Neutrophil (primary cell): ENCODE measurements around the gene MYBPC2.
"Not testable (repeated sequence)": the region's sequence is repeated elsewhere in the genome, so short reads cannot be mapped to it uniquely, and the experiment has no call there.

Experiments used
- H3K27ac ChIP-seq: fragments of 200-600 bp; sonication (generic); 2 replicates; pipeline ENCODE4 v1.5.1; 2016; ENCODE audit warnings: mild to moderate bottlenecking, moderate library complexity
- H3K27me3 ChIP-seq: fragments of 200-600 bp; sonication (generic); 2 replicates; pipeline ENCODE4 v1.6.0; 2016; ENCODE audit warnings: mild to moderate bottlenecking
- H3K36me3 ChIP-seq: fragments of 200-600 bp; sonication (generic); 2 replicates; pipeline ENCODE4 v1.5.1; 2017
- H3K4me1 ChIP-seq, 2 experiments: fragments of 200-600 bp in 1 of 2; sonication (generic) in 1 of 2; 1 replicate in 1 of 2; 2 replicates in 1 of 2; pipeline versions ENCODE4 v1.5.1 to v1.6.1; 2013 to 2016; ENCODE audit warnings: low read depth in 1 of 2, low read length in 1 of 2, mild to moderate bottlenecking in 1 of 2, moderate library complexity in 1 of 2; ENCODE audit not compliant: control insufficient read depth in 1 of 2, insufficient read depth in 1 of 2
- H3K4me3 ChIP-seq, 2 experiments: fragments of 200-600 bp in 1 of 2; sonication (generic) in 1 of 2; 1 replicate in 1 of 2; 2 replicates in 1 of 2; pipeline ENCODE4 v1.5.1; 2013 to 2016; ENCODE audit warnings: low read depth in 1 of 2, low read length in 1 of 2, mild to moderate bottlenecking in 1 of 2, moderate library complexity in 1 of 2
- H3K9me3 ChIP-seq: fragments of 200-600 bp; sonication (generic); 2 replicates; pipeline ENCODE4 v1.5.1; 2016
- TF ChIP-seq, protein P1 (sequence below): fragments of 200-600 bp; sonication (generic); IDR thresholded peaks from 2 replicates; pipeline ENCODE4 v1.5.1; 2016; ENCODE audit warnings: antibody characterized with exemption

Gene MYBPC2

DNA sequence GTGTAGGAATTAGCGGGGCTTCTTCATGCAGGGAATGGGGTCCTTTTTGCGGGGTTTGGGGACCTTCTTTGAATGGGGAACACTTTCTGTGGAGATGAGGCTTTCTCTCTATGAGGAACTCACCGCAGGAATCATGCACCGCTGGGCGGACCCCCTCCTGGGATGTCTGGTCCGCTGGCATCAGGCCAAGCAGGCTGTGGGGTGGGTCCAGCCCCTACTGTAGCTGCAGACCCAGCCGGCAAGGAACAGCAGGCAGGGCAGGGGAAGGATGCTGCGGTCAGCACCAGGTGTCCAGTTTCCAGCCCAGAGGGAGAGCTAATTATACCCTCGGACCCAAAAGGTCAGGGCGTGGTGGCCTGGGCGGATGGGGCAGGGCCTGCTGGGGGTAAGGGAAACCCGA, 1.8 kb downstream of the MYBPC2 start:
- TF ChIP-seq, protein P1, sequence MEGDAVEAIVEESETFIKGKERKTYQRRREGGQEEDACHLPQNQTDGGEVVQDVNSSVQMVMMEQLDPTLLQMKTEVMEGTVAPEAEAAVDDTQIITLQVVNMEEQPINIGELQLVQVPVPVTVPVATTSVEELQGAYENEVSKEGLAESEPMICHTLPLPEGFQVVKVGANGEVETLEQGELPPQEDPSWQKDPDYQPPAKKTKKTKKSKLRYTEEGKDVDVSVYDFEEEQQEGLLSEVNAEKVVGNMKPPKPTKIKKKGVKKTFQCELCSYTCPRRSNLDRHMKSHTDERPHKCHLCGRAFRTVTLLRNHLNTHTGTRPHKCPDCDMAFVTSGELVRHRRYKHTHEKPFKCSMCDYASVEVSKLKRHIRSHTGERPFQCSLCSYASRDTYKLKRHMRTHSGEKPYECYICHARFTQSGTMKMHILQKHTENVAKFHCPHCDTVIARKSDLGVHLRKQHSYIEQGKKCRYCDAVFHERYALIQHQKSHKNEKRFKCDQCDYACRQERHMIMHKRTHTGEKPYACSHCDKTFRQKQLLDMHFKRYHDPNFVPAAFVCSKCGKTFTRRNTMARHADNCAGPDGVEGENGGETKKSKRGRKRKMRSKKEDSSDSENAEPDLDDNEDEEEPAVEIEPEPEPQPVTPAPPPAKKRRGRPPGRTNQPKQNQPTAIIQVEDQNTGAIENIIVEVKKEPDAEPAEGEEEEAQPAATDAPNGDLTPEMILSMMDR = no peak
- H3K27me3 ChIP-seq = peaks cover 47% of the 10 kb centered on the region
- no peak overlapping the region for H3K4me3 ChIP-seq
- no peak overlapping the region for H3K27ac ChIP-seq
- H3K36me3 ChIP-seq = no peaks in the 10 kb centered on the region
- no peaks in the 10 kb centered on the region for H3K9me3 ChIP-seq
- peaks cover 11 to 18% of the 10 kb centered on the region in 2 experiments for H3K4me1 ChIP-seq

DNA sequence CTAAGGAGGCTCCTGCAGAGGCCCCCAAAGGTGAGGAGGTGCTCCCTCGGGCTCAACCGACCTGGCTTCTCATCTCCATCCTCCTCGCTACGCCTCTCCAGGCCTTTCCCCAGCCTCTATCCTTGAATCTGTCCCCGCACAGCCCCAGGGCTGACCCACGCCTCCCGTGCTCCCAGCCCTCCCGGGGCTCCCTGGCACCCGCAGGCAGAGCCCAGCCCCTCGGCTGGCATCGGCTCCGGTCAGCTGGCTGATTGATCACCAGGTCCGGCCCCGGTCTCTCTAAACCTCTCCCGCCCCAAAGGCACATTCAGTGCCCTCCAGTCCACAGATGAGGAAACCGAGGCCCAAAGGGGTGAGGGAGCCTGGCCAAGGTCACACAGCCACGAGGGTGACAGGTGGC, 2.5 kb downstream of the MYBPC2 start:
- Histone ChIP-seq H3K4me3 (no peak overlapping the region), H3K4me1 (peaks cover 11 to 18% of the 10 kb centered on the region in 2 experiments), H3K9me3 (no peaks in the 10 kb centered on the region), H3K36me3 (no peaks in the 10 kb centered on the region), H3K27me3 (peaks cover 51% of the 10 kb centered on the region), H3K27ac (no peak overlapping the region)
- TF ChIP-seq, protein P1 = no peak

DNA sequence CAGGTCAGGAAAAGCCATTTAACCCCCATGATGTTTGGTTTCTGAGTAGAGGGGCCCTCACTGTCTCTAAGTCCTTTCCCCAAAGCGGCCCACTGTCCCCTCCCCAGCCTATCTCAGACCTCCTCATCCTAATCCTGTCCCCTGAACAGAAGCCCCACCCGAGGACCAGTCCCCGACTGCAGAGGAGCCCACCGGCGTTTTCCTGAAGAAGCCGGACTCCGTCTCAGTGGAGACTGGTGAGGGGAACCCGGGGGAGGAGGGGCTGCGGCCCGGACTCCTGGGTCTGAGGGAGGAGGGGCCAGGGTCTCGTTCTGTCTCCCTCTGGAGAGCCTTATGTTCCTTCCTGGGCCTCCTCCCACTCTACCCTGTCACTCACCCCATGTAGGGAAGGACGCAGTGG, 2.9 kb downstream of the MYBPC2 start:
- Histone ChIP-seq H3K4me1 (peaks cover 11 to 18% of the 10 kb centered on the region in 2 experiments), H3K9me3 (no peaks in the 10 kb centered on the region), H3K36me3 (no peaks in the 10 kb centered on the region), H3K4me3 (no peak overlapping the region), H3K27ac (no peak overlapping the region), H3K27me3 (peaks cover 51% of the 10 kb centered on the region)
- TF ChIP-seq, protein P1 = no peak

DNA sequence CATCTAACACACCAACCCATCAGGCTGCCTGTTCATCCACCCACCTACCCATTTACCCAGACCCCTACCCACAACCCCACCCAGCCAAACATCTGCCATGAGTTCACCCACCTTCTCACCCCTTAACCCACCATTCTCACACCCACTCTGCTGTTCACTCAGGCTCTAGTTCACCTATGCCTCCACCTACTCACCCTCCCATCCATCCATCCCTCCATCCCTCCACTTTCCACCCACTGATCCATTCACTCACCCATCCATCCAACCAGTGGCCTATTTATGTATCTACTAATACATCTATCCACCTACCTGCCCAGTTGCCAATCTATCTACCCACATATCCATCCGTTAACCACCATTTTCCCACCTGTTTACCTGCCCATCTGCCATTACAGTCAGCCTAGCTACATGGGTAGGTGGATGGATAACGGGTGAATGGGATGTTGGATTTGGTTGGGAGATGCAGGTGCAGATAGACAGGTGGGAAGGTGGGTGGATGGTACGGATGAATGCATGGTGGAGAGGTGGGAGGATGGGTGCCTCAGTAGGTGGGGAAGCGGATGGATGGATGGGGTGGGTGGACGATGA, 5.3 kb downstream of the MYBPC2 start:
- Histone ChIP-seq H3K36me3 (no peaks in the 10 kb centered on the region), H3K9me3 (no peaks in the 10 kb centered on the region), H3K27ac (no peak overlapping the region), H3K27me3 (peaks cover 39% of the 10 kb centered on the region), H3K4me3 (no peak overlapping the region), H3K4me1 (no peaks in the 10 kb centered on the region)
- TF ChIP-seq, protein P1 = no peak

DNA sequence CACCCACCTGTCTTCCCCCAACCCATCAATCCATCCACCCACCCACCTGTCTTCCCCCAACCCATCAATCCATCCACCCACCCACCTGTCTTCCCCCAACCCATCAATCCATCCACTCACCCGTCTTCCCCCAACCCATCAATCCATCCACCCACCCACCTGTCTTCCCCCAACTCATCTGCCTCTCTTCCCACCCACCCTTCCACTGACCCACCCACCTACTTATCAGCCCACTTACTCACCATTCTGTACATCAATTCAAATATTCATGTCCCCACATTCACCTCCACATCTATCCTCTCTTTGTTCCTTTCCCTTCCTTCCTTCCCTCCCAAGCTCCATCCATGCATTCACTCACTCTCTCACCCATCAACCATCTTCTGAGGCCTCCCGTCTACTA, 6.4 kb downstream of the MYBPC2 start:
- not testable (repeated sequence) for H3K4me3 ChIP-seq, H3K27ac ChIP-seq, H3K4me1 ChIP-seq, H3K9me3 ChIP-seq, H3K36me3 ChIP-seq
- peaks cover 28% of the 10 kb centered on the region for H3K27me3 ChIP-seq

DNA sequence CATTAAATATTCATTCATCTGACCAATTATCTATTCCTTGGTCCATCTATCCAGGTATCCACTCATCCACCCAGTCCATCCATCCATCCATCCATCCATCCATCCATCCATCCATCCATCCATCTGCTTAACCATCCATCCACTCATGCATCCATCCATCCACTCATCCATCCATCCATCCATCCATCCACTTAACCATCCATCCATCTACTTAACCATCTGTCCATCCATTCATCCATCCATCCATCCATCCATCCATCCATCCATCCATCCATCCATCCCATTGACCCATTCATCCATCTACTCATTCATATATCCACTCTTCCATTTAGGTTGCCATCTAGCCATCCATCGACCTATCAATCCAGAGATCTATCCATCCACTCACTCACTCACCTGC, 11.4 kb downstream of the MYBPC2 start:
- TF ChIP-seq, protein P1 = no peak

More for the DNA sequence above, 11.4 kb downstream of the MYBPC2 start:
- H3K4me1 ChIP-seq = no peaks in the 10 kb centered on the region
- peaks cover 5% of the 10 kb centered on the region for H3K27me3 ChIP-seq
- no peak overlapping the region for H3K4me3 ChIP-seq
- no peaks in the 10 kb centered on the region for H3K36me3 ChIP-seq
- H3K27ac ChIP-seq = no peak overlapping the region
- no peaks in the 10 kb centered on the region for H3K9me3 ChIP-seq
